K562 (cell line): ENCODE results near the gene INPP5D. TPM values are rescaled to one million over a fixed set of nuclear protein-coding genes. Genes with fewer than 3 reads are reported as not detected.

Experiments used
- ATF7 ChIP-seq: fragments of 450-650 bp; IDR thresholded peaks from 2 replicates; pipeline ENCODE4 v1.7.1; 2014; ENCODE audit warnings: mild to moderate bottlenecking, moderate library complexity
- BRD4 ChIP-seq: fragments of 200-600 bp; sonication (generic); IDR thresholded peaks from 2 replicates; pipeline ENCODE4 v1.6.1; 2017; ENCODE audit warnings: inconsistent platforms
- CAMTA2 ChIP-seq: fragments of 250-450 bp; sonication (Bioruptor Pico); conservative IDR thresholded peaks from 2 replicates; pipeline ENCODE4 v1.5.1; 2022
- CBFA2T3 ChIP-seq: fragments of 450-650 bp; IDR thresholded peaks from 2 replicates; pipeline ENCODE4 v1.6.1; 2017
- E2F3 ChIP-seq: fragments of 250-450 bp; sonication (Bioruptor Pico); IDR thresholded peaks from 2 replicates; pipeline ENCODE4 v1.4.0; 2020; ENCODE audit warnings: mild to moderate bottlenecking
- EHMT2 ChIP-seq: fragments of 450-650 bp; IDR thresholded peaks from 2 replicates; pipeline ENCODE4 v1.6.1; 2018; ENCODE audit warnings: antibody characterized with exemption
- ELF4 ChIP-seq: fragments of 450-650 bp; formaldehyde crosslinking; IDR thresholded peaks from 2 replicates; pipeline ENCODE4 v1.4.0; 2022; ENCODE audit warnings: missing genetic modification characterization
- HDAC3 ChIP-seq: fragments of 450-650 bp; IDR thresholded peaks from 2 replicates; pipeline ENCODE4 v1.6.1; 2018; ENCODE audit warnings: borderline replicate concordance, mild to moderate bottlenecking, moderate library complexity; ENCODE audit not compliant: partially characterized antibody
- JUN ChIP-seq, 2 experiments: sonication (generic) in 1 of 2; formaldehyde crosslinking in 1 of 2; IDR thresholded peaks; 2 replicates each; pipeline versions ENCODE4 v1.6.1 to v1.8.0; 2012 to 2022; ENCODE audit warnings: borderline replicate concordance in 2 of 2, mild to moderate bottlenecking in 2 of 2, improper control_type of control experiment in 1 of 2, low read depth in 1 of 2, low read length in 1 of 2, missing genetic modification reagents in 1 of 2
- KAT8 ChIP-seq: fragments of 450-650 bp; IDR thresholded peaks from 2 replicates; pipeline ENCODE4 v1.6.1; 2016; ENCODE audit warnings: low read depth, mild to moderate bottlenecking
- KHSRP ChIP-seq: fragments of 450-650 bp; IDR thresholded peaks from 2 replicates; pipeline ENCODE4 v1.6.1; 2017
- MED1 ChIP-seq: sonication (generic); formaldehyde crosslinking; IDR thresholded peaks from 2 replicates; pipeline ENCODE4 v1.8.1; 2023; ENCODE audit warnings: missing genetic modification reagents, borderline replicate concordance
- MYC ChIP-seq, 2 experiments: fragments of 250-450 bp in 1 of 2; sonication (Bioruptor Pico) in 1 of 2; IDR thresholded peaks; 2 replicates each; pipeline versions ENCODE4 v1.5.1 to v1.6.1; 2012 to 2021; ENCODE audit warnings: low read depth in 2 of 2, borderline replicate concordance in 1 of 2, improper control_type of control experiment in 1 of 2, low read length in 1 of 2, mild to moderate bottlenecking in 1 of 2, moderate library complexity in 1 of 2
- PPARD ChIP-seq: fragments of 250-450 bp; sonication (Bioruptor Pico); IDR thresholded peaks from 2 replicates; pipeline ENCODE4 v1.8.0; 2022; ENCODE audit warnings: inconsistent platforms, mild to moderate bottlenecking, moderate library complexity
- RBFOX2 ChIP-seq: fragments of 200-400 bp; formaldehyde crosslinking; IDR thresholded peaks from 2 replicates; pipeline ENCODE4 v1.6.1; 2017; ENCODE audit warnings: low read depth, mild to moderate bottlenecking, low read length, moderate library complexity
- SMARCC2 ChIP-seq: fragments of 450-650 bp; IDR thresholded peaks from 2 replicates; pipeline ENCODE4 v1.6.1; 2017; ENCODE audit warnings: antibody characterized with exemption, moderate library complexity, mild to moderate bottlenecking, low read depth
- SNAPC5 ChIP-seq: fragments of 250-450 bp; sonication (Bioruptor Pico); IDR thresholded peaks from 2 replicates; pipeline ENCODE4 v1.8.0; 2021; ENCODE audit warnings: moderate library complexity, mild to moderate bottlenecking, inconsistent platforms
- TCF7L2 ChIP-seq: fragments of 150-350 bp; IDR thresholded peaks from 2 replicates; pipeline ENCODE4 v1.6.1; 2016; ENCODE audit warnings: low read depth, mild to moderate bottlenecking, low read length, moderate library complexity
- ZFP36 ChIP-seq: fragments of 150-350 bp; IDR thresholded peaks from 2 replicates; pipeline ENCODE4 v1.6.1; 2018; ENCODE audit warnings: low read length, low read depth; ENCODE audit not compliant: partially characterized antibody
- ZKSCAN3 ChIP-seq: fragments of 250-450 bp; sonication (Bioruptor Pico); IDR thresholded peaks from 2 replicates; pipeline ENCODE4 v1.4.0; 2020
- ZNF282 ChIP-seq: sonication (generic); formaldehyde crosslinking; IDR thresholded peaks from 2 replicates; pipeline ENCODE4 v1.8.1; 2023; ENCODE audit warnings: missing genetic modification reagents
- ZNF445 ChIP-seq: fragments of 250-450 bp; sonication (Bioruptor Pico); IDR thresholded peaks from 2 replicates; pipeline ENCODE4 v1.4.0; 2020; ENCODE audit warnings: low read depth, mild to moderate bottlenecking, moderate library complexity
- ZNF507 ChIP-seq: conservative IDR thresholded peaks from 2 replicates; pipeline ENCODE4 v1.6.1; 2017; ENCODE audit warnings: missing genetic modification characterization, missing compliant biosample characterization
- polyA plus RNA-seq, 8 experiments: library from polyadenylated mRNA; depleted of rRNA in 4 of 8; stranded (reverse) in 5 of 8; unstranded in 3 of 8; fragments of >200 nt; fragmentation: Nextera tagmentation in 2 of 8; fragmentation: Illumina TruSeq in 1 of 8; extraction: Ambion mirVana in 2 of 8; extraction: Trizol in 1 of 8; gene quantifications; 2 replicates each; pipeline versions ENCODE4 v1.2.1 to v1.2.3, GENCODE V29; 2011 to 2014; ENCODE audit warnings: inconsistent platforms in 1 of 8, missing spikeins in 1 of 8
- total RNA-seq, 7 experiments: library from RNA; depleted of rRNA in 6 of 7; stranded (reverse); fragments of >200 nt in 6 of 7; fragmentation: Illumina TruSeq in 2 of 7; extraction: Trizol in 2 of 7; gene quantifications; 2 replicates each; pipeline versions ENCODE4 v1.2.1 to v1.2.3, GENCODE V29; 2011 to 2021; ENCODE audit warnings: low replicate concordance in 1 of 7
- TF ChIP-seq, protein P1 (sequence below): fragments of 450-650 bp; conservative IDR thresholded peaks from 2 replicates; pipeline ENCODE4 v1.6.1; 2016; ENCODE audit warnings: missing genetic modification characterization, low read depth, mild to moderate bottlenecking, missing compliant biosample characterization, moderate library complexity
- TF ChIP-seq, protein P2 (sequence below), 2 experiments: fragments of 450-650 bp; IDR thresholded peaks; 2 replicates each; pipeline ENCODE4 v1.6.1; 2016
- TF ChIP-seq, protein P3 (sequence below): IDR thresholded peaks from 2 replicates; pipeline ENCODE4 v1.6.1; 2016; ENCODE audit warnings: missing genetic modification characterization, missing compliant biosample characterization

The INPP5D gene
- total and polyA plus RNA-seq, 9 of the 15 experiments (the other 6 are each of a cell fraction or from before 2014, with no cell fraction given), result 0.55 to 6.2 (median 2.2) TPM

- no peak for TF ChIP-seq CAMTA2 (CRISPR knock-in tag)
- peak; percentile 66; the same call in 1 of the 2 replicates for TF ChIP-seq KHSRP
- TF ChIP-seq JUN (IDR thresholded peaks at IDR 0.05; ENCODE audit: borderline replicate concordance, low read depth, low read length), result no peak; the same call in 1 of the 2 replicates
- TF ChIP-seq JUN (CRISPR knock-in tag; IDR thresholded peaks at IDR 0.05; ENCODE audit: borderline replicate concordance), result no peak
- TF ChIP-seq MED1, result no peak
- no peak for TF ChIP-seq ZKSCAN3
- TF ChIP-seq BRD4, result no peak
- no peak for TF ChIP-seq SNAPC5 (CRISPR knock-in tag)
- TF ChIP-seq CBFA2T3, result peak; percentile 99
- no peak for TF ChIP-seq PPARD (CRISPR knock-in tag)
- TF ChIP-seq HDAC3, result peak; percentile 95
- TF ChIP-seq, protein P1, sequence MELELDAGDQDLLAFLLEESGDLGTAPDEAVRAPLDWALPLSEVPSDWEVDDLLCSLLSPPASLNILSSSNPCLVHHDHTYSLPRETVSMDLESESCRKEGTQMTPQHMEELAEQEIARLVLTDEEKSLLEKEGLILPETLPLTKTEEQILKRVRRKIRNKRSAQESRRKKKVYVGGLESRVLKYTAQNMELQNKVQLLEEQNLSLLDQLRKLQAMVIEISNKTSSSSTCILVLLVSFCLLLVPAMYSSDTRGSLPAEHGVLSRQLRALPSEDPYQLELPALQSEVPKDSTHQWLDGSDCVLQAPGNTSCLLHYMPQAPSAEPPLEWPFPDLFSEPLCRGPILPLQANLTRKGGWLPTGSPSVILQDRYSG (tag), result peak; percentile 49; the same call in 1 of the 2 replicates
- peak; percentile 89 for TF ChIP-seq MYC (IDR thresholded peaks at IDR 0.05; ENCODE audit: low read depth, low read length)
- TF ChIP-seq MYC (CRISPR knock-in tag; IDR thresholded peaks at IDR 0.05; ENCODE audit: borderline replicate concordance, low read depth), result no peak
- no peak for TF ChIP-seq ZNF507
- TF ChIP-seq, protein P2, sequence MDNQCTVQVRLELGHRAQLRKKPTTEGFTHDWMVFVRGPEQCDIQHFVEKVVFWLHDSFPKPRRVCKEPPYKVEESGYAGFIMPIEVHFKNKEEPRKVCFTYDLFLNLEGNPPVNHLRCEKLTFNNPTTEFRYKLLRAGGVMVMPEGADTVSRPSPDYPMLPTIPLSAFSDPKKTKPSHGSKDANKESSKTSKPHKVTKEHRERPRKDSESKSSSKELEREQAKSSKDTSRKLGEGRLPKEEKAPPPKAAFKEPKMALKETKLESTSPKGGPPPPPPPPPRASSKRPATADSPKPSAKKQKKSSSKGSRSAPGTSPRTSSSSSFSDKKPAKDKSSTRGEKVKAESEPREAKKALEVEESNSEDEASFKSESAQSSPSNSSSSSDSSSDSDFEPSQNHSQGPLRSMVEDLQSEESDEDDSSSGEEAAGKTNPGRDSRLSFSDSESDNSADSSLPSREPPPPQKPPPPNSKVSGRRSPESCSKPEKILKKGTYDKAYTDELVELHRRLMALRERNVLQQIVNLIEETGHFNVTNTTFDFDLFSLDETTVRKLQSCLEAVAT (IDR thresholded peaks at IDR 0.05), result peak in 1 of 2 experiments; percentile 79; a peak in 2 of 4 replicates
- no peak for TF ChIP-seq ZNF445 (CRISPR knock-in tag)
- peak; percentile 66 for TF ChIP-seq ELF4 (CRISPR knock-in tag)
- no peak for TF ChIP-seq ZNF282 (CRISPR knock-in tag)
- TF ChIP-seq E2F3 (CRISPR knock-in tag), result no peak
- TF ChIP-seq KAT8, result no peak
- TF ChIP-seq EHMT2, result 0 out of 2 replicates have a peak, but pooled peaks have one; percentile 47
- TF ChIP-seq ZFP36, result no peak
- TF ChIP-seq, protein P3, sequence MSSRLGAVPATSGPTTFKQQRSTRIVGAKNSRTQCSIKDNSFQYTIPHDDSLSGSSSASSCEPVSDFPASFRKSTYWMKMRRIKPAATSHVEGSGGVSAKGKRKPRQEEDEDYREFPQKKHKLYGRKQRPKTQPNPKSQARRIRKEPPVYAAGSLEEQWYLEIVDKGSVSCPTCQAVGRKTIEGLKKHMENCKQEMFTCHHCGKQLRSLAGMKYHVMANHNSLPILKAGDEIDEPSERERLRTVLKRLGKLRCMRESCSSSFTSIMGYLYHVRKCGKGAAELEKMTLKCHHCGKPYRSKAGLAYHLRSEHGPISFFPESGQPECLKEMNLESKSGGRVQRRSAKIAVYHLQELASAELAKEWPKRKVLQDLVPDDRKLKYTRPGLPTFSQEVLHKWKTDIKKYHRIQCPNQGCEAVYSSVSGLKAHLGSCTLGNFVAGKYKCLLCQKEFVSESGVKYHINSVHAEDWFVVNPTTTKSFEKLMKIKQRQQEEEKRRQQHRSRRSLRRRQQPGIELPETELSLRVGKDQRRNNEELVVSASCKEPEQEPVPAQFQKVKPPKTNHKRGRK (tag), result no peak
- peak; percentile 83; the same call in 1 of the 2 replicates for TF ChIP-seq ATF7
- no peak for TF ChIP-seq TCF7L2
- no peak for TF ChIP-seq RBFOX2
- TF ChIP-seq SMARCC2, result peak; percentile 96
These were observed 31.6 kb downstream of the INPP5D start (continued) for GRCh38 chr2:233091595-233092375.
